Activated naive CD8-positive, alpha-beta T cell (primary cell): Measurements from ENCODE around the gene ABHD5.
"Not testable (repeated sequence)": the region's sequence is repeated elsewhere in the genome, so short reads cannot be mapped to it uniquely, and the experiment has no call there.

Experiments
- H3K27ac Mint-ChIP-seq: one replicate; pipeline ENCODE4 v1.8.0; 2021; ENCODE audit warnings: mixed read lengths
- H3K27me3 Mint-ChIP-seq: one replicate; pipeline ENCODE4 v1.8.0; 2021; ENCODE audit warnings: mixed read lengths
- H3K36me3 Mint-ChIP-seq: one replicate; pipeline ENCODE4 v1.8.0; 2021; ENCODE audit warnings: mixed read lengths
- H3K4me1 Mint-ChIP-seq: one replicate; pipeline ENCODE4 v1.8.0; 2021; ENCODE audit warnings: low read depth, mixed read lengths
- H3K4me3 Mint-ChIP-seq: one replicate; pipeline ENCODE4 v1.8.0; 2021; ENCODE audit warnings: mild to moderate bottlenecking, mixed read lengths
- H3K9me3 Mint-ChIP-seq: one replicate; pipeline ENCODE4 v1.8.0; 2021; ENCODE audit warnings: low read depth, mixed read lengths

ABHD5 gene

DNA sequence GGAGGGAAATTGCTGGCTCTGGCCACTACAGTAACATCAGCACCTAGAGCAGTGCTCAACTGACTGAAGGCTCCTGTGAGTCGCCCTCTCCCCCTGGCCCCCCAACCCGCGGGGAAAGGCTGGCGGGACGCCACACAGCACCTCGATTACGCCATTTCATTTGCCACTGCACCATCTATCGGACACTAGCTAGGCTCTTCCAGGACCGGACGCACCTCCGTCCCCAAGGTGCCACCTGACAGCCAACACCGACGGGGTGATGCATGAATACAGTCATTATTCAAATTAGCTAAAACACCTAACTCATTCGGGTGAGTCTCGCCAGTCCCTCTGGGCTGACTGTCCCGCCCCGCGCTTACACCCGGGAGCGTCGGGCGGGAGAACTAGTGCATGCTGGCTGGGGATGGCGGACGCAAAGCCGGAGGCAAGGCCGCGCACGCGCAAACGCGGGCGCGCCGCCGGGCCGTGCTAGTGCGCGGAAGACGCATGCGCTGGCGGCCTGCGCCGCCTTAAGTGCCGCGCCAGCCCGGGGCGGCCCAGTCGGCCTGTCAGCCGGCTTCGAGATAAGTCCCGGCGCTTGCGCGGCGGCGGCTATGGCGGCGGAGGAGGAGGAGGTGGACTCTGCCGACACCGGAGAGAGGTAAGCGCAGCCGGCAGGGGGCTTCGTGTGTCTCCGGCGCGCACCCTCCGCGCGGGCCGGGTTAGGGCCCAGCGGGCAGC is at the start of gene ABHD5:
TSS of gene ABHD5 (plus strand) at position 539 of the 720 bp plus-strand sequence. CDS start at position 594, 55 bp downstream.
- Mint-ChIP-seq H3K4me3 (peak within 1 kb of the TSS; percentile 92), H3K27me3 (no peaks in the 10 kb centered on the region), H3K9me3 (no peaks in the 10 kb centered on the region), H3K4me1 (peaks cover 35% of the 10 kb centered on the region), H3K27ac (peak within 1 kb of the TSS; percentile 91), H3K36me3 (no peaks in the 10 kb centered on the region)

DNA sequence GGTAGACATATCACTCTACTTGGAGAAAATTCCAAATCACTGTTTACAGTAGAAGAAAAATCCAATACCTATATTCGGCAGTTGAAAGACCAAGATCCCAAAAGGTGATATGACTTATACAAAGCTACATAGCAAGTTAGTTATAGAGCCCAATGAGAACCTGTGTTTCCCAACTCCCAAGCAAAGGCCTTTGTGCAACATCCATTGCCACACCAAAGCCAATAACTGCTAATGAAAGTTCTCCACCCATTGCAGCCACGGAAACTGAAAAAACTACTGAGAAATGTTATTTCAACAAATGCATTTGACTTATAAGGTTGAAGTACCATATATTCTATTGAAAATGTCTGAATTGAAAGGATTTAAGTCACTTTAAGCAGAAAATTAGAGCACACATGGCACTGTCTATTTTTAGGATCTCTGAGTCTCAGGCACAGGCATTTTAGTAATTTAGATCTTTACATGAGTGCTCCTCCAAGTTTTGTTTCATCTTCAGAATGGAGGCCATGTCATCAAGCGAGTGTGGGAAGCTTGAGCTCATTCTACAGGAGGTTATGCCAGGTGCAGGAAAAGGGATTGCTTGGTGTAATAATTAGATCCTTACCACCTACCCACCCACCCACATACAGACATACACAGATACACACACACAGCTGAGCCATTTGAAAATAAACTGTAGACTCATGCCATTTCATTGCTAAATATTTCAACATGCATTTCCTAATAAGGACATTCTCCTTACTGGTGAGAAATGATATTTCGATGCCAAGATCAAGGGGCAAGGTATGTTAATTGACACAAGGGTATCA is 49.2 kb upstream of the ABHD5 start:
- H3K4me3 Mint-ChIP-seq, result no peak overlapping the region
- no peak overlapping the region for H3K27ac Mint-ChIP-seq
- H3K4me1 Mint-ChIP-seq, result peaks cover 8% of the 10 kb centered on the region

DNA sequence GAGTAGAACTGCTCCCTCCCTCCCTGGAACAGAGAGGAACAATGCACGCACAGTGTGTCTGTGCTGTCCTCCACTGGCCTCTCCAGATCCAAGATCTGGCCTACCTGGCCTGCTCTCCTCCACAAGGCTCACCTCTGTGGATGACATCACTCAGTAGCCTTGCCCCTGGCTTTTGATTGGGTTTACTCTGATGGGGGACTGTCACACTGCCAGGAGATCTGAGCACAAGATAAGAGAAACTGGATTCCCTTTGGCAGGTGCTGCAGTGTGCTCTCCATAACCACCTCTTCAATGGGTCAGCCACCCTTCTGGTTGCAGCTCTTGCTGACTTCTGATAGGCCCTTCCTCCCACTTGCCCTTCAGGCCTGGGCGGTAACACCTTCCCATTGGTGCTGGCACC is 46.3 kb upstream of the ABHD5 start:
- peaks cover 14% of the 10 kb centered on the region for H3K27me3 Mint-ChIP-seq
- no peak overlapping the region for H3K27ac Mint-ChIP-seq
- H3K36me3 Mint-ChIP-seq, result no peaks in the 10 kb centered on the region
- no peaks in the 10 kb centered on the region for H3K9me3 Mint-ChIP-seq
- H3K4me1 Mint-ChIP-seq, result no peaks in the 10 kb centered on the region
- H3K4me3 Mint-ChIP-seq, result no peak overlapping the region

More for the DNA sequence above, 49.2 kb upstream of the ABHD5 start:
- no peaks in the 10 kb centered on the region for H3K9me3 Mint-ChIP-seq
- peaks cover 9% of the 10 kb centered on the region for H3K27me3 Mint-ChIP-seq
- no peaks in the 10 kb centered on the region for H3K36me3 Mint-ChIP-seq

DNA sequence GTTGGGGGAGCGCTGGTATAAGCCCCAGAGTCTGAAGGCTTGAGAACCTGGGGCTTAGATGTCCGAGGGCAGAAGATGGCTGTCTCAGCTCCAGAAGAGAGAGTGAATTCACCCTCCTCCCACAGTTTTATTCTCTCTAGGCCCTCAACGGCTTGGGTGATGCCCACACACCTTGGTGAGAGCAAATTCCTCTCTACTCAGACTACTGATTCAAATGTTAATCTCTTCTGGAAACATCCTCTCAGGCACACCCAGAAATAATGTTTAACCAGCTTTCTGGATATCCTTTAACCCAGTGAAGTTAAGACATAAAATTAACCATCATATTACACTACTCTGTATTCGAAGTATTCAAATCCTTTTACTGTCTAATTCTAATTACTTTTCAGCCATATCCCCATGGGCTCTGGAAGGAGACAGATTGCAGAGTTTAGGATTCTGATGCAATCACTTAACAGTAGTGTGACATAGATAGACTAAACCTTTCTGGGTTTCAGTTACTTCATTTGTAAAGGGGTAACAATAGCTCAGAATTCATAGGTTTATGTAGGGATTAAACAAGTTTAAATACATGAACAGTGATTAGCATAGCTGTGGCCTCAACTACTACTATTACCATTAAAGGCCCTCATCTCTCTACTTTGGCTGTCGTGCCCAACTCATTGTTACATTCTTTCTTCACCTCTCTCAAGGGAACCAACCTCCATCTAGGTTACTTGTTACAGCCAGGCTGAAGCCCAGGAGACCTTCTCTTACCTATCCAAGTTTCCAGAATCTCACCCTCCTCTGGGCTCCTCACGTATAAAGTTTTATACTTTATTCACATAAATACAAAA is 43.2 kb upstream of the ABHD5 start:
- H3K9me3 Mint-ChIP-seq, result no peaks in the 10 kb centered on the region
- H3K4me3 Mint-ChIP-seq, result no peak overlapping the region
- no peaks in the 10 kb centered on the region for H3K36me3 Mint-ChIP-seq
- H3K4me1 Mint-ChIP-seq, result no peaks in the 10 kb centered on the region
- peaks cover 18% of the 10 kb centered on the region for H3K27me3 Mint-ChIP-seq
- H3K27ac Mint-ChIP-seq, result no peak overlapping the region

DNA sequence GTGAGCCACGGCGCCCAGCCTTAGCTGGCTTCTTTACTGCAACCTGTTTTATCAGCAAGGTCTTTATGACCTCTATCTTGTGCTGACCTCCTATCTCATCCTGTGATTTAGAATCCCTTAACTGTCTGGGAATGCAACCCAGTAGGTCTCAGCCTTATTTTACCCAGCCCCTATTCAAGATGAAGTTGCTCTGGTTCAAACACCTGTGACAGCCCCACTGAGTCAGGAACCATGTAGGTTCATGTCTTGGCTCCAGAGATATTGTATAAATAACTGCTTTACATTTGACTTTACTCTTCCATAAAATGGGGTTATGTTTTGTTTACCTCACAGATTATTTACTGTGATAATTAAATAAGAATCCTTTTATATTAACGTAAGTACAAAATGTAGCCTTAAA is 41.8 kb upstream of the ABHD5 start:
- Mint-ChIP-seq H3K27me3 (peaks cover 17% of the 10 kb centered on the region), H3K9me3 (no peaks in the 10 kb centered on the region), H3K36me3 (no peaks in the 10 kb centered on the region), H3K4me1 (no peaks in the 10 kb centered on the region), H3K4me3 (no peak overlapping the region), H3K27ac (no peak overlapping the region)

DNA sequence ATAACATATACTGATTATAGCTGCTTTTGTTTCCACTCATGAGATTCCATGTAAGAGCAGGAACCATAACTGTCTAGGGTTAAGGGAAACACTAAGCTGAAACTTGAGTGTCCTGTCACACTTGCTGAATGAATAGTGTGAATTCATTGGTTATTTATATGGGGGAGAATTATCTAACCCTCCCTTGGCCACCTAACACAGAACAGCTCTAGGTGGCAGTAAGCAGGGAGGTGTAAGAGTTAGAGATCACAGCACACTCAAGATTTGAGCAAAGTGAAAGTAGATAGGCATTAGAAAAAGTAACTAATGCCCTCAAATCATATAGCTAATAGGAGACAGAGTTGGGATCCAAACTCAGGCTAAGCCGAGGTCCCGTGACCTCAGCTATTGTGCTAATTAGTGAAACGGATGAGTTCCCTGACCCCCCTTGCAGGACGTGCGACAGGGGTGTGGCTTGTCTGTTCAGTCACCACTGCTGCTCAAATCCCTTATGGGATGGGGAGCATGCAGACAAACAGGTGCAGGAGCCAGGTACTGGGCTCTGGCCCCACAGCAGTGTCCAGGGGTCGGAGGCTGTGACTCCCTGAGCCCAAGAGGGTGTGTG is 41.3 kb upstream of the ABHD5 start:
- Mint-ChIP-seq H3K36me3 (no peaks in the 10 kb centered on the region), H3K27ac (no peak overlapping the region), H3K4me1 (no peaks in the 10 kb centered on the region), H3K27me3 (peaks cover 15% of the 10 kb centered on the region), H3K4me3 (no peak overlapping the region), H3K9me3 (no peaks in the 10 kb centered on the region)

DNA sequence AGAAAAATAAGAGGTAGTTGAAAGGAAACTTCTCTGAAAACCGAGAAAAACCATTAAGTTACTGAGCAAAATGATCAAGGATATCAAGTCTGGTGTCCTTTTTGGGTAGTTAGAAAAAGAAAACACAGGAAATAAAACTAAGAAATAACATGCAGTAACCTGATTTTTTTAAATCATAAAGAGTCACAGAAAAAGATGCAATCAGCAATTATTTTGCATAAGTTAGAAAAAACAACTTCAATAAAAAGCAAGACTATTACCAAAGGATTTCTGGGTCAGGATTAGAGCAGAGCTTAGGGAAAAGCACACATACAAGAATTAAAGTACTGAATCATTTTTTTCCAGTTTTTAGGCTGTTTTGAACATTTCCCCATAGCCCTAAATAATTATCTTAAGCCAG is 40.4 kb upstream of the ABHD5 start:
- Mint-ChIP-seq H3K4me1 (no peaks in the 10 kb centered on the region), H3K27ac (no peak overlapping the region)

DNA sequence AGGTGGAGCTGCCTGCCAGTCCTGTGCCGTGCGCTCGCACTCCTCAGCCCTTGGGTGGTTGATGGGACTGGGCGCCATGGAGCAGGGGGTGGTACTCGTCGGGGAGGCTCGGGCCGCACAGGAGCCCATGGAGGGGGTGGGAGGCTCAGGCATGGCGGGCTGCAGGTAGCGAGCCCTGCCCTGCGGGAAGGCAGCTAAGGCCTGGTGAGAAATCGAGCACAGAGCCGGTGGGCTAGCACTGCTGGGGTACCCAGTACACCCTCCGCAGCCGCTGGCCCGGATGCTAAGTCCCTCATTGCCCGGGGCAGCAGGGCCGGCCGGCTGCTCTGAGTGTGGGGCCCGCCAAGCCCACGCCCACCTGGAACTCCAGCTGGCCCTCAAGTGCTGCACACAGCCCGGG is 34.3 kb upstream of the ABHD5 start:
- not testable (repeated sequence) for H3K27me3 Mint-ChIP-seq, H3K9me3 Mint-ChIP-seq, H3K4me1 Mint-ChIP-seq, H3K4me3 Mint-ChIP-seq, H3K27ac Mint-ChIP-seq, H3K36me3 Mint-ChIP-seq

More for the DNA sequence above, 40.4 kb upstream of the ABHD5 start:
- Mint-ChIP-seq H3K4me3 (no peak overlapping the region), H3K36me3 (no peaks in the 10 kb centered on the region), H3K27me3 (peaks cover 15% of the 10 kb centered on the region), H3K9me3 (no peaks in the 10 kb centered on the region)

DNA sequence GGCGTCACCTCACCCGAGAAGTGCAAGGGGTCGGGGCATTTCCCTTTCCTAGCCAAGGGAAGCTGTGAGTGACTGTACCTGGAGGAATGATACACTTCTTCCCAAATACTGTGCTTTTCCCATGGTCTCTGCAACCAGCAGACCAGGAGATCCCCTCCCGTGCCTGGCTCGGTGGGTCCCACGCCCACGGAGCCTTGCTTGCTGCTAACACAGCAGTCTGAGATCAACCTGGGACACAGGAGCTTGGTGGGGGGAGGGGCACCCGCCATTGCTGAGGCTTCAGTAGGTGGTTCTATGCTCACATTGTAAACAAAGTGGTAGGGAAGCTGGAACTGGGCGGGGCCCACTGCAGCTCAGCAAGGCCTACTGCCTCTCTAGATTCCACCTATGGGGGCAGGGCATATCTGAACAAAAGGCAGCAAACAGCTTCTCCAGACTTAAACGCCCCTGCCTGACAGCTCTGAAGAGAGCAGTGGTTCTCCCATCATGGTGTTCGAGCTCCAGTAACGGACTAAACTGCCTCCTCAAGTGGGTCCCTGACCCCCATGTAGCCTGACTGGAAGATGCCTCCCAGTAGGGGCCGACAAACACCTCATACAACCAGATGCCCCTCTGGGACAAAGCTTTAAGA is 31.4 kb upstream of the ABHD5 start:
- Mint-ChIP-seq H3K27me3 (no peaks in the 10 kb centered on the region), H3K4me3 (no peak overlapping the region), H3K27ac (no peak overlapping the region), H3K36me3 (no peaks in the 10 kb centered on the region), H3K4me1 (no peaks in the 10 kb centered on the region), H3K9me3 (no peaks in the 10 kb centered on the region)

DNA sequence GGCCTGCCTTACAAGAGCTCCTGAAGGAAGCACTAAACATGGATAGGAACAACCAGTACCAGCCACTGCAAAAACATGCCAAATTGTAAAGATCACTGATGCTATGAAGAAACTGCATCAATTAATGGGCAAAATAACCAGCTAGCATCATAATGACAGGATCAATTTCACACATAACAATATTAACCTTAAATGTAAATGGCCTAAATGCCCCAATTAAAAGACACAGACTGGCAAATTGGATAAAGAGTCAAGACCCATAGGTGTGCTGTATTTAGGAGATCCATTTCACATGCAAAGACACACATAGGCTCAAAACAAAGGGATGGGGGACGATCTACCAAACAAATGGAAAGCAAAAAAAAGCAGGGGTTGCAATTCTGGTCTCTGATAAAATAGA is 29.4 kb upstream of the ABHD5 start:
- H3K36me3 Mint-ChIP-seq, H3K9me3 Mint-ChIP-seq, H3K27me3 Mint-ChIP-seq, H3K4me3 Mint-ChIP-seq, H3K27ac Mint-ChIP-seq, H3K4me1 Mint-ChIP-seq: not testable (repeated sequence)

DNA sequence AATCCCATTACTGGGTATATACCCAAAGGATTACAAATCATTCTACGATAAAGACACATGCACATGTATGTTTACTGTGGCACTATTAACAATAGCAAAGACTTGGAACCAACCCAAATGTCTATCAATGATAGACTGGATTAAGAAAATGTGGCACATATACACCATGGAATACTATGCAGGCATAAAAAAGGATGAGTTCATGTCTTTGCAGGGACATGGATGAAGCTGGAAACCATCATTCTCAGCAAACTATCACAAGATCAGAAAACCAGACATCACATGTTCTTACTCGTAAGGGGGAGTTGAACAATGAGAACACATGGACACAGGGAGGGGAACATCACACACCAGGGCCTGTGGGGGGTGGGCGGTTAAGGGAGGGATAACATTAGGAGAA is 25.7 kb upstream of the ABHD5 start:
- not testable (repeated sequence) for H3K4me1 Mint-ChIP-seq, H3K4me3 Mint-ChIP-seq, H3K27ac Mint-ChIP-seq, H3K27me3 Mint-ChIP-seq, H3K36me3 Mint-ChIP-seq, H3K9me3 Mint-ChIP-seq

DNA sequence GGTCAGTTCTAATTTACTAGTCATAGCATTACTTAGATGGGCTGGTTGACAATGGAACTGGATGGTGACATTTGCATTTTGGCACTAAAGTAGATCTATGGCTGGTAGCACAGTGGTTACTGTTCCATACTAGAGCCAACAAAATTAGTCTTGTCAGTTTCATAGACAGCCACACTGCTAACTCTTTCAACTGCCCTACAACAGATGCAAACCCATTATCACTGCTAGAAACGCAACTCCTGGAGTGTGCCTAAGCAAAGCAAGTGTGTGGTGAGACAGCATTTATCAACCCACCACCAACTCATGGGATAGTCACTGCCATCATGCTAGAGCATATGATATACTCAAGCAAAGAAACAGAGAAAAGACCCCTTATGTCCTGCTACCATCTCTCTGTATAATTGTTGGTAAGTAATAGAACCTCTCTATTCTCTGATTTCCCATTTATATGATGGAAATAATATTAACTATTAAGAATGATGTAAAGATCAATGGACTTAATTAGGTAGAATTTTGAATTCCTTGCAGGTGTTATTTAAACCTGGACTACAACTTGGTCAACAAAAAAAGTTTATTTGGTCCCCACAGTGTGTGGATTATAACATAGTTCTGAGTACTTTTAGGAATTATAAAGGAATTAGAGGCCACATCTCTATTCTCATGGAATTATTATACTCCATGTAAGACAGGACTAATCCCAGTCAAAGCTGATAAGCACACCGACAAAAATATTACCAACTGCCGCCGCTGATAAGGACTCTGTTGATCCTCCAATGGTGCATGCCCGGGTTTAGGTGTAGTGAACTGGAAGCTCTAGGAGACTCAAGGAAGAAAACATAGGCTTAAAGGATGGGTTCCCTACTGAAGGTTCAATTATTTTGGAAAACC is 19.9 kb upstream of the ABHD5 start:
- no peaks in the 10 kb centered on the region for H3K4me1 Mint-ChIP-seq
- H3K27ac Mint-ChIP-seq, result no peak overlapping the region
- peaks cover 3% of the 10 kb centered on the region for H3K36me3 Mint-ChIP-seq
- H3K27me3 Mint-ChIP-seq, result peaks cover 3% of the 10 kb centered on the region
- H3K9me3 Mint-ChIP-seq, result no peaks in the 10 kb centered on the region
- no peak overlapping the region for H3K4me3 Mint-ChIP-seq

DNA sequence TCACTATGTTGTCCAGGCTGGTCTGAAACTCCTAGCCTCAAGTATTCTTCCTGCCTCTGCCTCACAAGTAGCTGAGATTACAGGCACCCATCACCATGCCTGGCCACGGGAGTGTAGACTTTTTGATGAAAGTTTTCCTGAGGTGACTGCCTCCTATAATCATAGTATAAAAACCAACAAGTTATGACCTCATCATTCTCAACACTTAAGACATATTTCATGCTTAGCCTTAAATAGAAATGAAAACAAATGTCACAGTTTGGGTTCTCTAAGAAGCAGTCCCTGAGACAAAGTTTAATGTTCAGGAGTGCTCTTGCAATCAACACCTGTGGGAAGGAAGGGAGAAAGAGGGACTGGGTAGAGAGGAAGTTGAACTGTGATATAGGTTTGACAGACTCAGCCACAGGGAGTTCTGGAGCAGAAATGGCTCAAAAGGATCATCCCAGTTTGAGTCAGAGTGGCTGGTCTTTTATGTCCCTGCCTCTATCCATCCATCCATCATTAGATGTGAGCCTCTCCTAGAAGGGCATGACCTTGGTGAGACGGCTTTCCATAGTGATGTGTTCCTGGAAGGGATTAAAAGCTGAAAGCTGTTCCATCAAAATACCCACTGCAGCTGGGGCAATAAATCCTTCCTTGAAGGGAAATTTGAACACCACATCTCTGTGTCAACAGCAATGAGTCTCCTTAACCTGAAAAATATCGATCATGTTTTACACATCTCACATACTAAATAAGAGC is 16.2 kb upstream of the ABHD5 start:
- Mint-ChIP-seq H3K4me3 (no peak overlapping the region), H3K4me1 (no peaks in the 10 kb centered on the region), H3K27ac (no peak overlapping the region), H3K27me3 (peaks cover 4% of the 10 kb centered on the region), H3K36me3 (peaks cover 3% of the 10 kb centered on the region), H3K9me3 (peaks cover 3% of the 10 kb centered on the region)
